Measurements from ENCODE around the gene PACC1.

- TF ChIP-seq CTCF (conservative IDR thresholded peaks at IDR 0.05 in 1 of 2, IDR thresholded peaks at IDR 0.05 in 1 of 2; ENCODE audit: extremely low read depth in 1 of 2, insufficient read depth in 1 of 2, low read depth in 1 of 2, low read length in 2 of 2) (no peak), EZH2 (IDR thresholded peaks at IDR 0.05; ENCODE audit: borderline replicate concordance, low read length) (no peak)
Measured at GRCh38 chr1:212458817-212459216, 44.1 kb upstream of the PACC1 start.
